Peyer's patch (tissue), 4 donors: ENCODE data around the gene DIP2B.

Experiments
- CTCF ChIP-seq, 6 experiments: fragments of 450-650 bp in 4 of 6; fragments of 200-600 bp in 2 of 6; sonication (generic) in 1 of 6; IDR thresholded peaks; one replicate each; pipeline ENCODE4 v1.5.1; 2017 to 2019; ENCODE audit warnings: antibody characterized with exemption in 6 of 6, mild to moderate bottlenecking in 3 of 6, moderate library complexity in 1 of 6
- POLR2A ChIP-seq, 2 donors: fragments of 450-650 bp; IDR thresholded peaks; one replicate each; pipeline ENCODE4 v1.5.1; 2017; ENCODE audit warnings: antibody characterized with exemption in 2 of 2, mild to moderate bottlenecking in 2 of 2, moderate library complexity in 2 of 2

GRCh38 chr12:50633955-50634354 lies 129.2 kb downstream of the DIP2B start:
- no peak for TF ChIP-seq POLR2A (IDR thresholded peaks at IDR 0.05)
- TF ChIP-seq CTCF (IDR thresholded peaks at IDR 0.05), result no peak
